Left ventricle myocardium inferior (tissue), 1 donor: ENCODE results near the gene WNK1. TPM values are rescaled to one million over a fixed set of nuclear protein-coding genes. Genes with fewer than 3 reads are reported as not detected.

Experiments used
- DNase-seq: peaks from one replicate; pipeline ENCODE4 v3.0.0-alpha.2; 2020
- H3K27ac ChIP-seq: fragments of 200-600 bp; replicated peaks from 2 replicates; pipeline ENCODE4 v1.8.0; 2021
- H3K27me3 ChIP-seq: fragments of 200-600 bp; 2 replicates; pipeline ENCODE4 v1.8.0; 2021; ENCODE audit warnings: low read depth
- H3K36me3 ChIP-seq: fragments of 200-600 bp; 2 replicates; pipeline ENCODE4 v1.8.0; 2021
- H3K4me1 ChIP-seq: fragments of 200-600 bp; 2 replicates; pipeline ENCODE4 v1.8.0; 2021
- H3K4me3 ChIP-seq: fragments of 200-600 bp; 2 replicates; pipeline ENCODE4 v1.8.0; 2021; ENCODE audit warnings: mild to moderate bottlenecking, moderate library complexity
- H3K9me3 ChIP-seq: fragments of 200-600 bp; replicated peaks from 2 replicates; pipeline ENCODE4 v1.8.0; 2021
- intact Hi-C: fragments of 100-400 bp; cut with micrococcal nuclease; formaldehyde crosslinking; loops from one replicate; pipeline ENCODE4 v1.11.0; 2022
- total RNA-seq: library from RNA; stranded (reverse); fragmentation: NEBNext Ultra II Directional; extraction: Animal tissue kit (Norgen Biotek cat#: 25700); gene quantifications from one replicate; pipeline ENCODE4 v1.2.1, GENCODE V29; 2021
- TF ChIP-seq, protein P1 (sequence below): fragments of 200-600 bp; IDR thresholded peaks from 2 replicates; pipeline ENCODE4 v1.8.0; 2021; ENCODE audit warnings: antibody characterized with exemption, mild to moderate bottlenecking, borderline replicate concordance
- donor health status: DM: no; HTN: yes; CAD: no; lungs with severe emphysema.

WNK1 gene
- total RNA-seq, 1 donor from 2014 or later = 289 TPM

DNA sequence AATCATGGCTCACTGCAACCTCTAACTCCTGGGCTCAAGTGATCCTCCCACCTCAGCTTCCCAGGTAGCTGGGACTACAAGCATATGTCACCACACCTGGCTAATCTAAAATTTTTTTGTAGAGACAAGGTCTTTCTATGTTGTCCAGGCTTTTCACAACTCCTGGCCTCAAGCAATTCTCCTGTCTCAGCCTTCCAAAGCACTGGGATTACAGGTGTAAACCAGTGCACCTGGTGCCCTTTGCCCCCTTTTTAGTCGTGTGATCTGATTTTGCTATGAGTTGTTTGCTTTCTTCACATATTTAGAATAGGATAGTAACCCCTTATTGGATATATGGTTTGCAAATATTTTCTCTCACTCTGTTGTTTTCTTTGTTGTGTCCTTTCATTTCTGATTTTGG lies 198.8 kb downstream of the WNK1 start:
- TF ChIP-seq, protein P1, sequence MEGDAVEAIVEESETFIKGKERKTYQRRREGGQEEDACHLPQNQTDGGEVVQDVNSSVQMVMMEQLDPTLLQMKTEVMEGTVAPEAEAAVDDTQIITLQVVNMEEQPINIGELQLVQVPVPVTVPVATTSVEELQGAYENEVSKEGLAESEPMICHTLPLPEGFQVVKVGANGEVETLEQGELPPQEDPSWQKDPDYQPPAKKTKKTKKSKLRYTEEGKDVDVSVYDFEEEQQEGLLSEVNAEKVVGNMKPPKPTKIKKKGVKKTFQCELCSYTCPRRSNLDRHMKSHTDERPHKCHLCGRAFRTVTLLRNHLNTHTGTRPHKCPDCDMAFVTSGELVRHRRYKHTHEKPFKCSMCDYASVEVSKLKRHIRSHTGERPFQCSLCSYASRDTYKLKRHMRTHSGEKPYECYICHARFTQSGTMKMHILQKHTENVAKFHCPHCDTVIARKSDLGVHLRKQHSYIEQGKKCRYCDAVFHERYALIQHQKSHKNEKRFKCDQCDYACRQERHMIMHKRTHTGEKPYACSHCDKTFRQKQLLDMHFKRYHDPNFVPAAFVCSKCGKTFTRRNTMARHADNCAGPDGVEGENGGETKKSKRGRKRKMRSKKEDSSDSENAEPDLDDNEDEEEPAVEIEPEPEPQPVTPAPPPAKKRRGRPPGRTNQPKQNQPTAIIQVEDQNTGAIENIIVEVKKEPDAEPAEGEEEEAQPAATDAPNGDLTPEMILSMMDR = no peak
- Histone ChIP-seq H3K27me3 (no peaks in the 10 kb centered on the region), H3K4me1 (peaks cover 18% of the 10 kb centered on the region), H3K9me3 (no peaks in the 10 kb centered on the region), H3K4me3 (no peak overlapping the region), H3K27ac (no peak overlapping the region), H3K36me3 (no peaks in the 10 kb centered on the region)
- intact Hi-C loops = no loop called here
- no peak for DNase-seq

DNA sequence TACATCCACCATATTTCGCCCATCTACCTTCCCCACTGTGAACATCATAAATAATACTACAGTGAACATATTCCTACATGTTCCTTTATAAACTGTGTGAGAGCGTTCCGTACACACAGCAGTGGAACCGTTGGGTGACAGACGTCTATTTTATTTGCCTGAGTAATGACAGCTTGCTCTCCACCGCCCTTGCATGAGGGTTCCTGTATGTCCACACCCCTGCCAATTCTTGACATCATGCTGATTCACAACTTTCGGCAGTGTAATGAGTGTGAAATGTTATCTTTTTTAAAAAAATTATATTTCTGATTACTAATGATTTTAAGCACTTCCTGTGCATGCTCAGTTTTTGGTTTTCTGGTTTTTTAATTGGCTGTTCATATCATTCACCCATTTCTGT lies 201.4 kb downstream of the WNK1 start:
- Histone ChIP-seq H3K36me3 (no peaks in the 10 kb centered on the region), H3K9me3 (no peaks in the 10 kb centered on the region), H3K27ac (no peak overlapping the region), H3K4me3 (no peak overlapping the region), H3K4me1 (peaks cover 7% of the 10 kb centered on the region), H3K27me3 (no peaks in the 10 kb centered on the region)
- no peak for DNase-seq
- intact Hi-C loops = no loop called here
- TF ChIP-seq, protein P1 = no peak

DNA sequence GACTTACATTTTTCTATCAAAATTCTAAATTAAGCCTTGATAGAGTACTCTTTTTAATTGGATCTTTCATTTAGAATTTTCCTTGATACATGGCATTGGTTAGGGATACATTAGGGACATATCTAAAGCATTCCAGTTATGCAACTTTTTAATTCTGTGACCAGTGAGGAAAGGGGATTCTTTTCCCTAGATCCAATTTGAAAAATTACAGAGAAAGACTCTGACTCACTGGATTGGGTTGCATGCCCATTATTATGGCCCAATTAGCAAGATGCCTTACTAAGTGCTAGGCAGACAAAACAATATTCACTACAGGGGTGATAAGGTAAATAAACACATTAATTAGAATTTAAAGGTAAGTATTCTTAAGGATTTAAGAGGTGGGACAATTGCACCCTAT lies 202.4 kb downstream of the WNK1 start:
- H3K4me3 ChIP-seq = no peak overlapping the region
- H3K4me1 ChIP-seq = no peaks in the 10 kb centered on the region
- TF ChIP-seq, protein P1 = no peak
- H3K27ac ChIP-seq = no peak overlapping the region
- no peak for DNase-seq
- no peaks in the 10 kb centered on the region for H3K36me3 ChIP-seq
- intact Hi-C loops = no loop called here
- no peaks in the 10 kb centered on the region for H3K27me3 ChIP-seq
- H3K9me3 ChIP-seq = no peaks in the 10 kb centered on the region

DNA sequence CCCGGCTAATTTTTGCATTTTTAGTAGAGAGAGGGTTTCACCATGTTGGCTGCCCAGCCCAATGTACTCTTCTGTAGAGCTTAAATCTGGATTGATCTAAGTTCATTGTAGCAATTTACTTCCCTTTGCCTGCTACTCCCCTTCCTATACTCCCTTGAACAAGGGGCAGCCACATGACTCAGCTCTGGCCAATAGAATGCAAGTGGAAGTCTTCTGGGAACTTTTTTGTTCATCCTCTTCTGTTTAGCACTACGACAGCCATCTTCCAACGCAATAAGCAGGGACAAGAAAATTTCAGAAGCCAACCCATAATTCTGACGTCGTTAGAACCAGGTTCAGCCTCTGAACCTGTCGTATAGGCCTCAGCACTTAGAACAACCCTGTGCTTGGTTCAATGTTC lies 203.6 kb downstream of the WNK1 start:
- Histone ChIP-seq H3K4me1 (no peaks in the 10 kb centered on the region), H3K36me3 (no peaks in the 10 kb centered on the region)
- intact Hi-C loops = no loop called here

DNA sequence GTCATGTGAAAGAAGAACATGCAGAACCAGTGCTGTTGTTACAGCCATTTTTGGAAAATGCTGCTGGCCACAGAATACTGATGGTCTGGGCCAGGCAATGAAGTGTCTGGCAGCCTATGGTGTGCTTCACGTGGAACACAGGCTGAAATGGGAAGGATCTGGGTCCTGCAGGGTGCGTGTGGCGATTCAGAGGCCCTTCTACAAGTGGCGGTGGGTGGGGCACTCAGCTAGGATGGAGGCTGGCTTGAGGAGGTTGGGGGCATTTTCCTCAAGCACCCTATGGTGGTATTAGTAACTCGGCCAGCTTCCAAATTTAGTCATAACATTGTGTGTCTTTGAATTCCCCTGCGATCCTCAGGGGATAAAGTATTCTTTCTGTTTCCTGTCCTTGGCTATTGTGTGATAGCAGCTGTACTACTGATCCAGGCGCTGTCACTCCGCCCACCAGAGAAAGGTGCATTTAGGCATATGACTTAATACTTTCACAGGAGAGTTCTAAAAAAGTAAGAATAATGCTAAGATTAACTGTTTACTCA lies 206.3 kb downstream of the WNK1 start:
- Histone ChIP-seq H3K4me1 (no peaks in the 10 kb centered on the region), H3K27ac (peak overlapping the region; percentile 39), H3K36me3 (no peaks in the 10 kb centered on the region), H3K4me3 (no peak overlapping the region), H3K9me3 (no peaks in the 10 kb centered on the region), H3K27me3 (no peaks in the 10 kb centered on the region)
- TF ChIP-seq, protein P1 = no peak
- no peak for DNase-seq
- intact Hi-C loops = no loop called here

More for the DNA sequence above, 203.6 kb downstream of the WNK1 start:
- H3K27me3 ChIP-seq = no peaks in the 10 kb centered on the region
- no peak overlapping the region for H3K4me3 ChIP-seq
- no peaks in the 10 kb centered on the region for H3K9me3 ChIP-seq
- TF ChIP-seq, protein P1 = no peak
- no peak for DNase-seq
- H3K27ac ChIP-seq = no peak overlapping the region

Other genes with a start within 250 kb of the WNK1 start
- 4.6 TPM for gene NINJ2, start 89.1 kb upstream of the WNK1 start, total RNA-seq
- 9.3 TPM for gene RAD52, start 197.1 kb downstream of the WNK1 start, total RNA-seq
- gene ERC1, start 238.6 kb downstream of the WNK1 start, total RNA-seq = 50.8 TPM